NB4 (cell line): ENCODE results near the gene COPS3.

Experiments used
- DNase-seq: peaks from one replicate; pipeline ENCODE4 v3.0.0; 2010; ENCODE audit warnings: low read depth
- H3K4me3 ChIP-seq: one replicate; pipeline ENCODE4 v1.5.1; 2011; ENCODE audit warnings: mild to moderate bottlenecking, low read depth, low read length, moderate library complexity
- MYC ChIP-seq: IDR thresholded peaks from 2 replicates; pipeline ENCODE4 v1.6.1; 2011; ENCODE audit warnings: low read depth, low read length
- POLR2A ChIP-seq: IDR thresholded peaks from 2 replicates; pipeline ENCODE4 v1.6.1; 2011; ENCODE audit warnings: mild to moderate bottlenecking; ENCODE audit not compliant: insufficient read length; ENCODE audit errors: extremely low read depth
- TF ChIP-seq, protein P1 (sequence below): IDR thresholded peaks from 2 replicates; pipeline ENCODE4 v1.6.1; 2011; ENCODE audit warnings: low read depth, low read length
- TF ChIP-seq, protein P2 (sequence below): IDR thresholded peaks from one replicate; pipeline ENCODE4 v1.5.1; 2012; ENCODE audit warnings: low read depth, low read length

The COPS3 gene

GRCh38 chr17:17298108-17298507 is 17.1 kb upstream of the COPS3 start:
- H3K4me3 ChIP-seq, result no peak overlapping the region
- no peak for DNase-seq
- TF ChIP-seq POLR2A, result no peak
- TF ChIP-seq MYC, result no peak
- TF ChIP-seq, protein P1, sequence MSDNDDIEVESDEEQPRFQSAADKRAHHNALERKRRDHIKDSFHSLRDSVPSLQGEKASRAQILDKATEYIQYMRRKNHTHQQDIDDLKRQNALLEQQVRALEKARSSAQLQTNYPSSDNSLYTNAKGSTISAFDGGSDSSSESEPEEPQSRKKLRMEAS, result no peak
- TF ChIP-seq, protein P2, sequence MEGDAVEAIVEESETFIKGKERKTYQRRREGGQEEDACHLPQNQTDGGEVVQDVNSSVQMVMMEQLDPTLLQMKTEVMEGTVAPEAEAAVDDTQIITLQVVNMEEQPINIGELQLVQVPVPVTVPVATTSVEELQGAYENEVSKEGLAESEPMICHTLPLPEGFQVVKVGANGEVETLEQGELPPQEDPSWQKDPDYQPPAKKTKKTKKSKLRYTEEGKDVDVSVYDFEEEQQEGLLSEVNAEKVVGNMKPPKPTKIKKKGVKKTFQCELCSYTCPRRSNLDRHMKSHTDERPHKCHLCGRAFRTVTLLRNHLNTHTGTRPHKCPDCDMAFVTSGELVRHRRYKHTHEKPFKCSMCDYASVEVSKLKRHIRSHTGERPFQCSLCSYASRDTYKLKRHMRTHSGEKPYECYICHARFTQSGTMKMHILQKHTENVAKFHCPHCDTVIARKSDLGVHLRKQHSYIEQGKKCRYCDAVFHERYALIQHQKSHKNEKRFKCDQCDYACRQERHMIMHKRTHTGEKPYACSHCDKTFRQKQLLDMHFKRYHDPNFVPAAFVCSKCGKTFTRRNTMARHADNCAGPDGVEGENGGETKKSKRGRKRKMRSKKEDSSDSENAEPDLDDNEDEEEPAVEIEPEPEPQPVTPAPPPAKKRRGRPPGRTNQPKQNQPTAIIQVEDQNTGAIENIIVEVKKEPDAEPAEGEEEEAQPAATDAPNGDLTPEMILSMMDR, result no peak

- DNase-seq, result no peak
- TF ChIP-seq, protein P1, result no peak
- TF ChIP-seq, protein P2, result no peak
- TF ChIP-seq POLR2A (no peak), MYC (no peak)
- no peak overlapping the region for H3K4me3 ChIP-seq
Measured at GRCh38 chr17:17297217-17297616, 16.2 kb upstream of the COPS3 start.

- no peak for DNase-seq
- H3K4me3 ChIP-seq, result no peak overlapping the region
- TF ChIP-seq, protein P1, result no peak
- no peak for TF ChIP-seq MYC
- TF ChIP-seq, protein P2, result no peak
- no peak for TF ChIP-seq POLR2A
Measured at GRCh38 chr17:17295141-17295540, 14.1 kb upstream of the COPS3 start.

DNA sequence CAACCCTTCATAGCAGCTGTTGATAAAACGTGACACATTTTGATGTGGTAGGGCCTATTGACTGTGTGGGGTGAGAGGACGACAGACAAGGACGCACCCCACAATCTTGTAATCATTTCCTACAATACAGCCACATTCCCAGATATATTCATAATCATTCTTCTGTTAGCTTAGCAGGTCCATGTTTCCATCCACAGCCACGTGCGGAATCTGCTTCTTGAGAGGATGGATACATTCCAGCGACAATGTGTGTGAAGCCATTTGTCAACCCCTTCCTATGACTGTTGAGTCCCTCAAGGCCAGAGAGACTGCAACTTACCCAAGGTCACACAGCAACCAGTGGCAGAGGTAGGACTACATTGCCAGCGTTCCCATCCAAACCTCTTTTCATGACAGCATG is 8.7 kb upstream of the COPS3 start:
- no peak overlapping the region for H3K4me3 ChIP-seq
- no peak for DNase-seq
- TF ChIP-seq, protein P1, result no peak
- TF ChIP-seq POLR2A (no peak), MYC (no peak)
- TF ChIP-seq, protein P2, result no peak

GRCh38 chr17:17289086-17289485 is 8.0 kb upstream of the COPS3 start:
- H3K4me3 ChIP-seq, result no peak overlapping the region

More at GRCh38 chr17:17289086-17289485, 8.0 kb upstream of the COPS3 start:
- DNase-seq, result no peak
- no peak for TF ChIP-seq POLR2A
- TF ChIP-seq, protein P2, result no peak
- TF ChIP-seq, protein P1, result no peak
- no peak for TF ChIP-seq MYC
